ENCODE data around the gene ICAM3.
"Not testable (repeated sequence)": the region's sequence is repeated elsewhere in the genome, so short reads cannot be mapped to it uniquely, and the experiment has no call there.

Gene ICAM3, protein sequence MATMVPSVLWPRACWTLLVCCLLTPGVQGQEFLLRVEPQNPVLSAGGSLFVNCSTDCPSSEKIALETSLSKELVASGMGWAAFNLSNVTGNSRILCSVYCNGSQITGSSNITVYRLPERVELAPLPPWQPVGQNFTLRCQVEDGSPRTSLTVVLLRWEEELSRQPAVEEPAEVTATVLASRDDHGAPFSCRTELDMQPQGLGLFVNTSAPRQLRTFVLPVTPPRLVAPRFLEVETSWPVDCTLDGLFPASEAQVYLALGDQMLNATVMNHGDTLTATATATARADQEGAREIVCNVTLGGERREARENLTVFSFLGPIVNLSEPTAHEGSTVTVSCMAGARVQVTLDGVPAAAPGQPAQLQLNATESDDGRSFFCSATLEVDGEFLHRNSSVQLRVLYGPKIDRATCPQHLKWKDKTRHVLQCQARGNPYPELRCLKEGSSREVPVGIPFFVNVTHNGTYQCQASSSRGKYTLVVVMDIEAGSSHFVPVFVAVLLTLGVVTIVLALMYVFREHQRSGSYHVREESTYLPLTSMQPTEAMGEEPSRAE

DNA sequence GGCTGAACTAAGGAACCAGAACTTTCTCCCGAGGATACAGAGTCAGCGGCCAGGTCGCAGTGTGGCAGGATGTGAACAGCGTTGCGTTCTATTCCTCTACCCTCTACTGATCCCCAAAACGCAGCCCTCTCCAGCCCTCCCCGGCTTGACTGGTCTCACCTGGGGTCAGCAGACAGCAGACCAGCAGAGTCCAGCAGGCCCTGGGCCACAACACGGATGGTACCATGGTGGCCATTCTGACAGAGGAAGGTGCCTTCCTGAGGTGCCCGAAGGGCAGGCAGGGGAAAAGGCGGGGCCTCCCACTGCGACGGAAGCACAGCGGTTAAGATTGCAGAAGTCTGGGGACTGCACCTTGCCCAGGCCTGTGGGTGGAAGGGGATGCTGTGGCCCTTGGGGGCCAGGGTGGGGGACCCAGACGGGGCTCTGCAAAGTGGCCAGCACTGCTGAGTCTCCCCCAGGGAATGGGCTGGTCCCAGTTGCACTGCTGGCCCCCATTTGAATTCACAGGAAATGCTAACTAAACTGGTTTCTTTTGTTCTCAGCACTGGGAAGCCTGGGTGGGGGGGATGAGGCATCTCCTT is at the start of gene ICAM3:
Gene ICAM3, minus strand, starts transcription at position 245 of the 581 bp plus-strand sequence. Its CDS starts 10 bp downstream, at position 235.
- peak; percentile 12 for DNase-seq (ENCODE audit: low read depth, low spot score)

DNA sequence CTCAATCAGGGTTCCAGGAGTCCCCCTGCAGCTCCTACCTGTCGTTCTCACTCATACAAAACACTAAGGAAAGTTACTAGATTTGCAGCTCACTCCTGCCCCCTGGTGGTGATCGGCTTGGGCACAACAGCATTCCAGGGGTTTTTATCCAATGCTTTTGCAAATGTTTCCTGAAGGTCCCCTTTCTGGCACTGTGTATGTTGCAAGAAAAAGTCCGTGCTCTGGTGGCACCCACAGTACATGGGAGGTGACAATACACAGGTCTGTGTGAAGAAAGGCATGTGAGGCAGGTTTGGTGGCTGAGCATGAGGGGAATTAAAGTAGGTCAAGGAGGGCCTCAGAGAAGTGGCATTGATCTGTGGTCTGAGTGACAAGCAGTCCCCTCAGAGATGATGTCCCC is 49.5 kb upstream of the ICAM3 start:
- DNase-seq (ENCODE audit: low read depth, low spot score), result peak; percentile 88

DNA sequence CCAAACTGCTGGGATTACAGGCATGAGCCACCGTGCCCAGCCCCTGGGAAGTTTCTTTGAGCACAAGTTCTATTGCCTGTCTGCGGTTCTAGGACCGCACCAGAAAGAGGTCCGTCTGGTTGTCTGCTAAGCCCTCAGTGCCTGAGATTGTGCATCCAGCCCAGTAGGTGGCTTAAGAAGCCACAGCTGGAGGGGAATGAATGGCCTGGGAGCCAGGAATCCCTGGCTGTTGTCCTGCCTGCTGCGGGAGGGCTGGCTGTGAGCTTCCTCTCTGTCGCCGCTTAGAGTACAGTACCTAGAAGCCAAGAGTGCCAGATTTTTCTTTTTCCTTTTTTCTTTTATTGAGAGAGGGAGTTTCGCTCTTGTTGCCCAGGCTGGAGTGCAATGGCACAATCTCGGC is 45.2 kb upstream of the ICAM3 start:
- peak; percentile 71 for DNase-seq (ENCODE audit: low read depth, low spot score)

DNA sequence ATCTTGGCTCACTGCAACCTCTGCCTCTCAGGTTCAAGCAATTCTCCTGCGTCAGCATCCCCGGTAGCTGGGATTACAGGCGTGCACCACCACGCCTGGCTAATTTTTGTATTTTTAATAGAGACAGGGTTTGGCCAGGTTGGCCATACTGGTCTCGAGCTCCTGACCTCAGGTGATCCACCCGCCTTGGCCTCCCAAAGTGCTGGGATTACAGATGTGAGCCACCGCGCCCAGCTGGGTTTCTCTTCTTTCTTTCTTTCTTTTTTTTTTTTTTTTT is 43.7 kb upstream of the ICAM3 start:
- DNase-seq (ENCODE audit: low read depth, low spot score), result not testable (repeated sequence)

DNA sequence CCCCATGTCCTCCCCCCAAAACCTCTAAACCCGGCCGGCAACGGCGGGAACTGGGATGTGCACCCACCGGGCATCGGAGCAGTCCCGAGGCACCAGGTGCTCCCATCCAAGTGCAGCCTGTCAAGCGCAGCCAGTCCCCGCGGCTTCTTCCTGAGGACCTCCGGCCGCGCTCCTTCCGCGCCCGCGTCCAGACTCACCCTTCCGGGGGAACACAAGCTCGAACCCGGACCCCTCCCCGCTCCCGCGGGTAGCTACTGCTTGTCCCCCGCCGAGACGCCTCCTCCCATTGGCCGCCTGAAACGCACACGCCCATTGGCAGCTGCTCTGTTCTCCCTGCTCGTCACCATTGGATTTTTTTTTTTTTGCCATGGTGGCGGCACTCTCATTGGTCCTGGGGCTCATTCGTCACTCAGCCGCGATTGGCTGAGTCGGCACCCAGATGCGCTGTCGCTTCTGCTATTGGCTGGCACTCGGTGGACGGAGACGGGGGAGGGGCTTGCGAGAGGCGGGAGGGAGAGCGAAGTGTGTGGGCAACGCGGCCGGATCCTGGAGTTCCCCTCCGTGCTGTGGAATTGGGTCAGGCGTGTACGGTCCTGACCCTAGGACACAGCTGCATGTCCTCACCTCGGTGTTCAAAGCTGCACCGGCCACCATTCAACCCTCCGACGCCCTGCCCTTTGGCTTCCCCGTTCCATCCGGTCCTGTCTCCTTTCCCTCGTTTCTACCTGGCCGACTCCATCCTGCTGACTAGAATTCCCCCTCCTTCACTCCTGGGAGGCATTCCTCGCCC is 41.1 kb upstream of the ICAM3 start, which contains the start of gene TYK2:
Gene TYK2, minus strand, starts transcription at position 260 of the 790 bp plus-strand sequence. CDS start 2,166 bp downstream, outside the sequence.
- peak; percentile 100 for DNase-seq (ENCODE audit: low read depth, low spot score)

DNA sequence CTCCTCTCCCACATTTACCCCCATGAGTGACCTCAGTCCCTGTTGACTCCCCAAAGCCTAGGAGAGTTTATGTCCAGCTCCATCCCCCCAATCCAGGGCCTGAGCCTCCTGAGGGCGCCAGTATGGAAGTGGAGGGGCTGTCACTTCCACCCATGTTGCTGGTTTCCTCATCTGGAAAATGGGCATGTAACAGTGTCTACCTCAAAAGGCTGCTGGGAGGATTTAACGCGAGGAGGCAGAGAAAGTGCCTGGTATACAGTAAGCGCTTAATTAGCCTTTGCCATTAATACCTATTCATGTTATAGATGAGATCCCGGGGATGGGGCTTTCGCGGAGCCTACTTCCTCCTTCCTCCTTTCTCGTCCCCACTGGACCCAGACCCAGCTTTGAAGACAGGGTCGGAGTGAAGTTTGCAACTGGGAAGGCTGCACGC is 40.5 kb upstream of the ICAM3 start:
- no peak for DNase-seq (ENCODE audit: low read depth, low spot score)

DNA sequence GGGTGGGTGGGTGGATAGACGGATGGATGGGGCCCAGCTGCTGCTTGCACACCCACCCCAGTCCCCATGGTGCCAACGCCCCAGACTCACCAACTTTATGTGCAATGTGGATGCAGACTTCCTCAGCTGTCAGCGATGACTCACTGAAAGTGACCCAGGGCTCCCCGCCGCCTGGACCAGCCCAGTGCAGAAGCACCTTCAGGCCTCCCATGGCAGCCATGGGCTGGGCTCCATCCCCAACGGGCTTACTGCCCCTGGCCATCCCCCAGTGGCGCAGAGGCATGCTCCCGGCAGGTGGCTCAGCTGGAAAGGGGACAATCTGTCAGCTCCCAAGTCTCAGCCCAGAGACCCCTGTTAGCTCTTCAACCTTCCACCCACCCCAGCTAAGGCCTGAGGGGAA is 38.7 kb upstream of the ICAM3 start:
- DNase-seq (ENCODE audit: low read depth, low spot score), result no peak

DNA sequence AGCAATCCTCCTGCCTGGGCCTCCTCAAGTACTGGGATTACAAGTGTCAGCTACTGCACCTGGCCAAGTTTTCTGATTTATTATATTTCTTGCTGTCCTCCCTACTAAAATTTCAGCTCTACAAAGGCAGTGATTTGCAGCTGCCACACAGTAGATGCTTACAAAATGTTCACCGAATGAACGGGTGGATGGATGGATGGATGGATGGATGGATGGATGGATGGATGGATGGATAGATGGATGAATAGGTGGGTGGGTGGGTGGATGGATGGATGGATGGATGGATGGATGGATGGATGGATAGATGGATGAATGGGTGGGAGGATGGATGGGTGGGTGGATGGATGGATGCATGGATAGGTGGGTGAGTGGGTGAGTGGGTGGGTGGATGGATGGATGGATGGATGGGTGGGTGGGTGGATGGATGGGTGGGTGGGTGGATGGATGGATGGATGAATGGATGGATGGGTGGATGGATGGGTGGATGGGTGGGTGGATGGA is 37.8 kb upstream of the ICAM3 start:
- DNase-seq (ENCODE audit: low read depth, low spot score), result not testable (repeated sequence)

DNA sequence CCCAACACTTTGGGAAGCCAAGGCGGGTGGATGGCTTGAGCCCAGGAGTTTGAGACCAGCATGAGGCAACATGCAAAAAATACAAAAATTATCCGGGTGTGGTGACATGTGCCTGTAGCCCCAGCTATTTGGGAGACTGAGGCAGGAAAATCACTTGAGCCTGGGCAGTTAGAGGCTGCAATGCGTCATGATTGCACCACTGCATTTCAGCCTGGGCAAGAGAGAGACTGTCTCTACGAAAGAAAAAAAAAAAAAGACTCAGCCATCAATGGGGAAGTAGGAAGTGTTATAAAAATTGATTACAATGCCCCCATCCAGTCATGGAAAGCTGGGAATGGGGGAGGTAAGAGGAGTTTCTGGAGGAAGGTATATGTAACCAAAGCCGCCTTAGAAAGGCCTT is 35.5 kb upstream of the ICAM3 start:
- DNase-seq (ENCODE audit: low read depth, low spot score), result no peak

DNA sequence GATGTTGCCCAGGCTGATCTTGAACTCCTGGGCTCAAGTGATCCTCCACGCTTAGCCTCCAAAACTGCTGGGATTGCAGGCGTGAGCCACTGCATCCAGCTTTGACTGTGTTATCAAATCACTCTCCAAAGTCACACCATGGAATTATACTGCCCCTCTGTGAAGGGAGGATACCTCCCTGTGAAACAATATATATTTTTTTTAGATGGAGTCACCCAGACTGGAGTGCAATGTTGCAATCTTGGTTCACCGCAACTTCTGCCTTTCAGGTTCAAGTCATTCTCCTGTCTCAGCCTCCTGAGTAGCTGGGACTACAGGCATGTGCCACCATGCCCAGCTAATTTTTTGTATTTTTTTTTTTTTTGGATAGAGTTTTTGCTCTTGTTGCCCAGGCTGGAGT is 33.3 kb upstream of the ICAM3 start:
- DNase-seq (ENCODE audit: low read depth, low spot score), result no peak

DNA sequence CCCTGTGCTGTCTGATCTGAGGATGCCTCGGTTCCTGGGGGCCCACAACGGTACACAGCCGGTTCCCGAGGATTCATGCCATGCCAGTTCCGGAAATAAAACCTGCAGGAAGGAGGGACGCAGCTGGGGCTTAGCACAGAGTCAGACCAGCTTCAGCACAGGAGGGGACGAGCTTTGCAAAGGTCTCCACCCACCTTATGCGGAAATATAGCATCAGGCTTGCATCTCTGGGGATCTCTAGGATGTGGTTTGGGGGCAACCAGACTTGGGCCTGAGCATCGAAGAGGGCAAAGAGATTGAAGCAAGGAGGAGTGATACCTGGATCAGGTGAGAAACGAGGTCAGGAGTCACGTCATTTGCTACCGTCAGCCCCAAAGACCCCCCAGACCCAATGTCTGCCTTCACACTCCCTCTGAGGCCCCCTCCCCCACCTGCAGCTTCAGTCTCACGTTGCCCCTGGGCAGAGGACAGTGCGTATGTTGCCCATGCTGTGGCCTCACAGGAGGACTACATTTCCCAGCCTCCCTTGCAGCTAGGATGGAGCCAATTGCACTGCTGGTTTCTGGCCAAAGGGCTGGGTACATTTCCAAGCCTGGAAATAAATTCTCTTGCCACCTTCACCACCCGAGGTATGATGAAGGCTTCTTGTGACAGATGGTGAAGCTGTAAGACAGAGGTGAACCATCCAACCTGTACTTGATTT is 28.8 kb upstream of the ICAM3 start:
- no peak for DNase-seq (ENCODE audit: low read depth, low spot score)

DNA sequence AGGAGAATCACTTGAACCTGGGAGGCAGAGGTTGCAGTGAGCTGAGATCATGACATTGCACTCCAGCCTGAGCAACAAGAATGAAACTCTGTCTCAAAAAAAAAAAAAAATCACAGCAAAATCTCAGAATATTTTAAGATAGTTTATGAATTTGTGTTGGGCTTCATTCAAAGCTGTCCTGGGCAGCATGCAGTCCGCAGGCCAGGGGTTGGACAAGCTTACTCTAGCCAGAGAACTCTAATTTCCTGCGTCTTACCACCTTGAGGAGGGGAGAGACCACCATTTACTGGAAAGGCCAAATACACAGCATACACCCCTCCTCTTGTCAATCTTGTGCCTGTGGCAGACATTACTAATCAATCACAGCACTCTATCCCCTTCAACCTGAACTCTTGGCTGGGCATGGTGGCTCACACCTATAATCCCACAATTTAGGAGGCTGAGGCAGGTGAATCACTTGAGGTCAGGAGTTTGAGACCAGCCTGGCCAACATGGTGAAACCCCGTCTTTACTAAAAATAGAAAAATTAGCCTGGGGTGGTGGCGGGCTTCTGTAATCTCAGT is 27.6 kb upstream of the ICAM3 start:
- not testable (repeated sequence) for DNase-seq (ENCODE audit: low read depth, low spot score)

DNA sequence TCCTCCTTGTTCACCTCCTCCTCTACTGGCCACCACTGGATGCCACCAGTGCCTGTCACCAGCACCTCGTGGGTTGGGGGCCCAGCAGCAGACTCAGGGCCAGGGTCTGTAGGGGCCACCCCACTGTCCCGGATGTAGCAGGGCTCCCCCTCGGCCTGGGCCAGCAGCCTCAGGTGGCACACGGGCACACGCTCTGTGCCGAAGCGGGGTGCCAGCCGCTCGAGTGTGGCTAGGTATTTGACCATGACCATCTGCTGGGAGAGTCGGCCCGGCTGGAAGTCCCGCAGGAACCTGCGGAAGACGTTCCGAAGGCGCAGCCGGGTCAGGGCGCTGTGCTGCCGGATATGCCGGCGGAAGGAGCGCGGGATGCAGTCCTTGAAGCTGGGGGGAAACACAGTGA is 26.1 kb upstream of the ICAM3 start:
- DNase-seq (ENCODE audit: low read depth, low spot score), result no peak

DNA sequence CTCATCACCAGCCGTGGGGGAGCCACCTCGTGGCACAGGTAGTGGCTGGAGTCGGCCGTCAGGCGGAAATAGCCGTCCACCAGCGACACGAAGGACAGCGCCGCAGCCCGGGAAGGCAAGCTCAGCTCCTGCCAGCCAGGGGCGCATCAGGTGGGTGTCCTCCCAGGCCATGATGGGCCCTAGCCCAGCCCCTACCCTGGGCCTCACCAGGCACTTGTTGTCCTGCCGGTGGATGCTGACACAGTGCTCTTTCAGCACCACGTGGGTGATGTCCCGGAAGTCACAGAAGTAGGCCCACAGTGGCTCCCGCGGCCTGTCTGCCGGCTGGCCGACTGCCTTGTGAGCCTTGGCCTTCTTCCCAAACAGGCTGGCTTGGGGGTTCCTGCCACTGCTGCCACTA is 25.2 kb upstream of the ICAM3 start:
- no peak for DNase-seq (ENCODE audit: low read depth, low spot score)

DNA sequence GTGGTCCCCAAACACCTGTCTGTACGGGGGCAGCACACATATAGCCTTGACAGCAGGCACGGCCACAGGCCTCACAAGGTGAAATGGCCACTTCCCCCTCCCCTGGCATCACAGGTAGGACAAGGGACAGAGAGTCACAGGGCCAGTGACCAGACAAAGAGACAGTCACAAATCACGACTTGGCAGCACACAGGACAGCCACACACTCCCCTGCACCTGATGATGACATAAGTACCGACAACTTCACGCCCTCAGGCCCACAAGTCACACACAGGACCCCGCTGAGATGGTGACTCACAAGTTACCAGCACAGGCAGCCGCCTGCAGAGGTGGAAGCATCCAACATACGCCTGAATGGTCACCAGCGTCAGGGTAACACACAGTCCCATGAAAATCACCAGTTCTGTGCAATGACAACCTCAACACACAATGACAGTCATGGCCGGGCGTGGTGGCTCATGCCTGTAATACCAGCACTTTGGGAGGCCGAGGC is 24.4 kb upstream of the ICAM3 start:
- peak; percentile 21 for DNase-seq (ENCODE audit: low read depth, low spot score)

DNA sequence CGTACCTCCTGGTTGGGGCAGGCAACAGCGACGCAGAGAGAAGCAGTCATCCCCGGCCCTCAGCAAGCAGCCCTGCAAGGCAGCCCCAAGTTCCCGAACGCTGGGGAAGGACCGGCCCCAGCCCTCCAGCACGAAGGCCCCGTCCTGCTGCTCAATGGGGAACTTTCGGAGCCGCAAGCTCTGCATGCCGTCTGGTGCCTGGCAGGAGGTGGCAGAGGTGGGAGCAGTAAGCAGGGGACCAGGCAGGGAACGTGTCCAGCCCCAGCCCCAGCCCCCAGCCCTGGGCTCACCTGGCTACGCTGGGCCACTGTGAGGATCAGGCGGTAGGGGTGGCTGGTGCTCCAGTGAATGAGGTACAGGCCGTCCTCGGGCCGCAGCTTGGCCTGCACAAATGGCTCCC is 22.8 kb upstream of the ICAM3 start:
- no peak for DNase-seq (ENCODE audit: low read depth, low spot score)

DNA sequence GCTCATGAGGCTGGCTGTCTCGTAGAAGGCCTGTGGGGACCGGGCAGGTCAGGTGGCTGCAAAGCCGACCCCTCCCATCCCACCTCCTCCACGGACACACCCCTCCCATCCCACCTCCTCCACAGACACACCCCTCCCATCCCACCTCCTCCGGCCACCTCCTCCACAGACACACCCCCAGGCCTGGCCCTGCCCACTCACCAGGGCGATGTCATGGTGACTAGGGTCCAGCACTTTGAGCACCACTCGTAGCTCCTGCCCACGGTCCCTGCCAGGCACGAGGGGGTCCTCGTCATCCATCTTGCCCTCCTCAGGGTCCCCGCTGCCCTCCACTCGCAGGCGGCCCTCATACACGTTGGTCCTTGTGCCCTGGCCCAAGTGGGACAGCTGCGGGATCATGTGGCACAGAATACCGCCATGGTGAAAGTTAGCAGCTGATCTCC is 22.2 kb upstream of the ICAM3 start:
- no peak for DNase-seq (ENCODE audit: low read depth, low spot score)

DNA sequence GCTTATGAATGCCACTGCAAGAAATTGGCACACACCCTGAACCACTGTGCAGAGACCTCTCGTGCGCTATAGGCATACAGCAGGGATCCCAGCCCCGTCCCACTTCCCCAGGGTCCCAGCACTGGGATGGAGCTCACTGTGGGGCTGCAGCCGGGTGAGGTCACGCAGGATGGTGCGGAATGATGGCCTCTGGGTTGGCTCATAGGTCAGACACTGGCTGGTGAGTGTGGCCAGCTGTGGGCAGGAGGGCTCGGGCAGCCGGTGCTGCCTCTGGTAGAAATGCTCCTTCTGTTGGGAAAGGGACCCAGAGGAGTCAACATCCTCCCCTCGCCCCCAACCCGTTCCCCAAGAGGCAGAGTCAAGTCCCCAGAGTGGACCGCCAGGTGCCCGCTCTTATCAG is 17.0 kb upstream of the ICAM3 start:
- no peak for DNase-seq (ENCODE audit: low read depth, low spot score)

DNA sequence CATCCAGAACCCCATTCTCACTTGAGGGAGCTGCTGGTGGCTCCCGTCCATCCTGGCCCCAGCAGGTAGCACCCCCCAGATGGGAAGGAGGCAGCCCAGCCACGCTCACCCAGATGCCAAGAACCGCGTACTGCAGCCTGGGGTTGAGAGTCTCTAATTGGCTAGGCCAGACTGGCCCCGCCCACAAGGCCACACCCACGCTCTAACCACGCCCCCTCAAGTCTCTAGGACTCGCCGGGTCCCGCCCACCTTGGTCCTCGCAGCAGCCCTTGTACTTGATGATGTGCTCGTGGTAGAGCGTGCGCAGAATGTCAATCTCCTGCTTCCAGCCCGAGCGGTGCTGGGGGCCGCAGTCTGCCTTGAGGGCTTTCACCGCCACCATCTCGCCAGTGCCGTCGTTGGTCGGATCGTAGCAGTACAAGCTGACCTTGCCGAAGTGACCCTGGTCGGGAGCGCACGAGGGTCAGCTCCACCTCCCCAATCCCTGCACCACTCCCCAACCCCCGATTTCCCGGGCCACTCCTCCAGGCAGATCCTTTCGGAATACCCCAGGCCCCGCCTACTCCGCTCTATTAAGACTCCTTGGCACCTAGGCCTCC is 14.5 kb upstream of the ICAM3 start:
- DNase-seq (ENCODE audit: low read depth, low spot score), result peak; percentile 98
